ENCODE data around the gene RO60. TPM values are rescaled to one million over a fixed set of nuclear protein-coding genes. Genes with fewer than 3 reads are reported as not detected.
A peak's percentile ranks its signal among the peaks of the same experiment; 100 is the strongest.

RO60 gene
- total and polyA plus RNA-seq, 2 of the 4 experiments (the other 2 are of a cell fraction), result 10.9 to 161 TPM

DNA sequence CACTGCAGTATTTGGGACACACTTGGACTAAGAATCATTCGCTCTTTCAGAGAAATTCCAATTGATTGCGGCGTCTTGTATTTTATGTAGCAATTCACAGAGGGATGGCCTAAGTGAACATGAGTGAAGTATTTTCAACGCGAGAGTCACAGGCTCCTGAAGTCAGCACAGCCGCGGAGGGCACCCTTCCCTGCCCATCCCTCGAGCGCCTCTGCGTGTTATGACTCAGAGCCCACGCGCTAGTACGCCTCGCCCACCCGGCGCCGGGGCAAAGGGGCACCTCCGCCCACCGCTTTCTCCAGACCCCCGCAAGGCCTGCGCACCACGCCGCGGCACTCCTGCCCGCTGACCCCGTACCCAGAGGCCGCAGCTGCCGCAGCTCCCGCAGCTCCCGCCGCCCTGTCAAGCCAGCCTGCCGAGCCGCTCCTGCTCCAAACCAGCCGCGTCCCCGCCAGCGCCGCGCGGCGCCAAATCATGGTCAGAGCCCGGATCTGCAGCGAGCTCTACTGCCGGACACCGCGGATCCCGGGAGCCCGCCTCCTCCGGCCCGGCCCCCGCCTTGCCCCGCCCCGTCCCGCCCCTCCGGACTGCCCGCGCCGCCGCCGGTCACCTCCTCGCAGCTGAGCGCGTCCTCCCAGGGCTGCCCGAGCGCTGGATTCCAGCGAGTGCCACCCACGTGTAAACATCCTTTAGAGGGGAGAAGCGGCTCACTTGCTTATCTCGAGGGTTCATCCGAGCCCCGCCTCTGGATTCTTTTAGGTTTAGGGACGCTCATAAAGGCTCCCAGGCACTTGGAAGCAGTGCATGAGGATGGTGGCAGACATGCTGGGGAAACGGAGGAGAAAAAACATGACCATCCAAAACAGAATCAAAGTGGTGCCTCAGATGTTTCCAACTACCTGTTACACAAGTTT is 45.8 kb downstream of the RO60 start, which contains the start of gene GLRX2:
GLRX2 (minus strand) TSS at position 508 of the 914 bp plus-strand sequence; CDS start at position 476, 32 bp downstream.
- 0% methylated on average over 34 of the region's 73 CpGs; no CpG with 5 or more reads in 1 of the 2 experiments for WGBS, 2 experiments (ENCODE audit: extremely low coverage in 2 of 2, insufficient read length in 1 of 2)
- BruUV-seq (replicated peaks), result no TSS peak
- in situ Hi-C loops (cut with MboI; ENCODE audit: low sequenced_read_pairs), result no loop called here
- peak; percentile 48 for TF ChIP-seq RAD21 (IDR thresholded peaks at IDR 0.05; ENCODE audit: low read length)
- TF ChIP-seq NFE2L2 (IDR thresholded peaks at IDR 0.05; ENCODE audit: low read depth, low read length), result no peak
- peak; percentile 90 for TF ChIP-seq CEBPB (IDR thresholded peaks at IDR 0.05; ENCODE audit: low read depth, low read length)
- TF ChIP-seq FOS (IDR thresholded peaks at IDR 0.05; ENCODE audit: low read depth, low read length), result peak; percentile 67
- TF ChIP-seq MXI1 (IDR thresholded peaks at IDR 0.05; ENCODE audit: borderline replicate concordance, low read depth, low read length), result peak; percentile 65; the same call in 1 of the 2 replicates
- TF ChIP-seq MAFK (IDR thresholded peaks at IDR 0.05; ENCODE audit: low read depth, low read length), result no peak
- TF ChIP-seq BHLHE40 (IDR thresholded peaks at IDR 0.05; ENCODE audit: low read depth, low read length), result peak; percentile 46
- TF ChIP-seq RCOR1 (IDR thresholded peaks at IDR 0.05; ENCODE audit: insufficient replicate concordance, low read length), result no peak
- no peak for TF ChIP-seq USF2 (IDR thresholded peaks at IDR 0.05; ENCODE audit: low read depth, low read length)
- TF ChIP-seq, protein P1, sequence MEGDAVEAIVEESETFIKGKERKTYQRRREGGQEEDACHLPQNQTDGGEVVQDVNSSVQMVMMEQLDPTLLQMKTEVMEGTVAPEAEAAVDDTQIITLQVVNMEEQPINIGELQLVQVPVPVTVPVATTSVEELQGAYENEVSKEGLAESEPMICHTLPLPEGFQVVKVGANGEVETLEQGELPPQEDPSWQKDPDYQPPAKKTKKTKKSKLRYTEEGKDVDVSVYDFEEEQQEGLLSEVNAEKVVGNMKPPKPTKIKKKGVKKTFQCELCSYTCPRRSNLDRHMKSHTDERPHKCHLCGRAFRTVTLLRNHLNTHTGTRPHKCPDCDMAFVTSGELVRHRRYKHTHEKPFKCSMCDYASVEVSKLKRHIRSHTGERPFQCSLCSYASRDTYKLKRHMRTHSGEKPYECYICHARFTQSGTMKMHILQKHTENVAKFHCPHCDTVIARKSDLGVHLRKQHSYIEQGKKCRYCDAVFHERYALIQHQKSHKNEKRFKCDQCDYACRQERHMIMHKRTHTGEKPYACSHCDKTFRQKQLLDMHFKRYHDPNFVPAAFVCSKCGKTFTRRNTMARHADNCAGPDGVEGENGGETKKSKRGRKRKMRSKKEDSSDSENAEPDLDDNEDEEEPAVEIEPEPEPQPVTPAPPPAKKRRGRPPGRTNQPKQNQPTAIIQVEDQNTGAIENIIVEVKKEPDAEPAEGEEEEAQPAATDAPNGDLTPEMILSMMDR (conservative IDR thresholded peaks at IDR 0.05; ENCODE audit: low read depth, low read length), result 0 out of 2 replicates have a peak, but pooled peaks have one; percentile 8
- peak; percentile 31; the same call in 1 of the 2 replicates for TF ChIP-seq SMC3 (IDR thresholded peaks at IDR 0.05; ENCODE audit: low read depth, low read length)
- no peak for TF ChIP-seq ELK1 (IDR thresholded peaks at IDR 0.05; ENCODE audit: borderline replicate concordance, low read depth, low read length)

More for the DNA sequence above, 45.8 kb downstream of the RO60 start, which contains the start of gene GLRX2:
- Histone ChIP-seq H3K9ac (ENCODE audit: low read depth, low read length) (peak within 1 kb of the TSS; percentile 80), H3K36me3 (ENCODE audit: control insufficient read depth, insufficient read depth, low read length) (no peaks in the 10 kb centered on the region; the same call in 1 of the 2 replicates), H2AFZ (replicated peaks; ENCODE audit: low read length, poor library complexity) (peak within 1 kb of the TSS; percentile 95), H2BK120ac (ENCODE audit: low read depth, low read length) (peak within 1 kb of the TSS; percentile 56), H3K9me1 (ENCODE audit: insufficient read depth, low read length) (peaks cover 2% of the 10 kb centered on the region; the same call in 1 of the 2 replicates), H2AK9ac (replicated peaks; ENCODE audit: low read depth, low read length, poor library complexity) (peak within 1 kb of the TSS; percentile 89), H2AK5ac (ENCODE audit: low read depth, low read length) (peak within 1 kb of the TSS; percentile 23; the same call in 1 of the 2 replicates), H3K4me2 (ENCODE audit: low read depth, low read length) (peak within 1 kb of the TSS; percentile 93), H3K18ac (ENCODE audit: low read depth, low read length) (peak within 1 kb of the TSS; percentile 33), H4K91ac (ENCODE audit: insufficient read depth, low read depth, low read length) (peak within 1 kb of the TSS; percentile 62), H3K9me3 (ENCODE audit: control insufficient read depth, insufficient read depth, low read length) (no peaks in the 10 kb centered on the region), H3K4me3 (ENCODE audit: insufficient read depth, low read depth, low read length) (peak within 1 kb of the TSS; percentile 90), H3K23ac (ENCODE audit: low read depth, low read length) (peak within 1 kb of the TSS; percentile 96), H2BK20ac (ENCODE audit: low read depth, low read length) (0 out of 2 replicates have a peak within 1 kb of the TSS, but pooled peaks have one; percentile 72), H2BK15ac (ENCODE audit: low read depth, low read length) (peak within 1 kb of the TSS; percentile 72; the same call in 2 of the 3 replicates), H3K4me1 (ENCODE audit: control insufficient read depth, insufficient read depth, low read length) (no peaks in the 10 kb centered on the region), H2BK5ac (ENCODE audit: low read depth, low read length, poor library complexity, severe bottlenecking) (peak within 1 kb of the TSS; percentile 81), H3K27ac (ENCODE audit: insufficient read depth, low read length) (peak within 1 kb of the TSS; percentile 75), H3K4ac (ENCODE audit: low read depth, low read length) (peak within 1 kb of the TSS; percentile 88), H3K27me3 (ENCODE audit: control insufficient read depth, insufficient read depth, low read length) (no peaks in the 10 kb centered on the region), H3K56ac (ENCODE audit: extremely low read depth, insufficient read depth, low read length) (peak within 1 kb of the TSS; percentile 84), H4K5ac (ENCODE audit: low read depth, low read length) (peak within 1 kb of the TSS; percentile 40), H4K20me1 (ENCODE audit: insufficient read depth, low read length) (peaks cover 8% of the 10 kb centered on the region; the same call in 1 of the 2 replicates), H3K14ac (replicated peaks; ENCODE audit: low read depth, low read length) (peak within 1 kb of the TSS; percentile 93), H3K79me1 (ENCODE audit: low read depth in 1 of 2, low read length in 2 of 2) (peaks cover 7 to 27% of the 10 kb centered on the region in 2 experiments), H4K8ac (ENCODE audit: low read depth in 2 of 2, low read length in 2 of 2) (peak within 1 kb of the TSS; percentile 56 to 92)
- dilution Hi-C loops (cut with HindIII; ENCODE audit: low sequenced_read_pairs, unreplicated experiment), result no loop called here
- intact Hi-C loops (cut with micrococcal nuclease), result loop anchor here (1.0 to 2.0 kb wide), 2 partner anchors 17 to 46 kb away; partner anchors contain the start of genes CDC73, RO60 and UCHL5
- ChIA-PET CTCF (no interaction called here), POLR2A (ENCODE audit: unreplicated experiment) (interaction anchor here (0.6 to 1.4 kb wide), 3 partner anchors 11 to 33 kb away, joined by 3 to 5 read pairs (median 3); partner anchors contain the start of gene CDC73)
- DNase-seq (peak; percentile 85), ATAC-seq (ENCODE audit: low read depth) (peak; percentile 96)
